H1 (cell line): ENCODE data around the gene GPS2. TPM values are rescaled to one million over a fixed set of nuclear protein-coding genes. Genes with fewer than 3 reads are reported as not detected.
A peak's percentile ranks its signal among the peaks of the same experiment; 100 is the strongest.

ENCODE experiments used
- CTCF ChIA-PET: fragments of 300-600 bp; sonication (Branson Sonifier 250); formaldehyde crosslinking; loops from one replicate; lab custom pipeline; 2021; ENCODE audit not compliant: partially characterized antibody; lab: Charles Lee
- POLR2A ChIA-PET: fragments of 300-600 bp; sonication (Branson Sonifier 250); formaldehyde crosslinking; loops from one replicate; lab custom pipeline; 2021; ENCODE audit warnings: inconsistent platforms; ENCODE audit not compliant: partially characterized antibody; lab: Charles Lee
- DNase-seq, 2 experiments: peaks; one replicate each; pipeline versions ENCODE4 v3.0.0 to v3.0.0-alpha.2; 2010 to 2022; ENCODE audit warnings: low spot score in 2 of 2, low read depth in 1 of 2, mixed read lengths in 1 of 2
- FAIRE-seq: peaks from 2 replicates; lab custom pipeline; 2011; peaks lifted over from hg19 to GRCh38; lab: Jason Lieb, UNC
- H2AFZ ChIP-seq: 2 replicates; pipeline ENCODE4 v1.8.1; 2012; ENCODE audit warnings: low read length, inconsistent platforms
- H2AK5ac ChIP-seq: 2 replicates; pipeline ENCODE4 v1.6.1; 2013; ENCODE audit warnings: low read depth, low read length
- H2BK120ac ChIP-seq: replicated peaks from 2 replicates; pipeline ENCODE3; 2013; ENCODE audit warnings: low read depth, low read length, inconsistent platforms
- H2BK12ac ChIP-seq: 2 replicates; pipeline ENCODE4 v1.6.1; 2013; ENCODE audit warnings: low read depth, low read length
- H2BK15ac ChIP-seq: 2 replicates; pipeline ENCODE4 v1.6.1; 2013; ENCODE audit warnings: low read length
- H2BK20ac ChIP-seq: 2 replicates; pipeline ENCODE4 v1.6.1; 2013; ENCODE audit warnings: low read length
- H2BK5ac ChIP-seq: 2 replicates; pipeline ENCODE4 v1.6.1; 2013; ENCODE audit warnings: low read depth, low read length
- H3K14ac ChIP-seq: 2 replicates; pipeline ENCODE4 v1.6.1; 2013; ENCODE audit warnings: inconsistent platforms; ENCODE audit not compliant: insufficient read length
- H3K18ac ChIP-seq: 2 replicates; pipeline ENCODE4 v1.6.1; 2013; ENCODE audit warnings: low read length; ENCODE audit errors: extremely low read depth
- H3K23ac ChIP-seq: 2 replicates; pipeline ENCODE4 v1.6.1; 2013; ENCODE audit warnings: inconsistent platforms; ENCODE audit not compliant: insufficient read length
- H3K23me2 ChIP-seq: 2 replicates; pipeline ENCODE4 v1.6.1; 2013; ENCODE audit warnings: low read depth, low read length
- H3K27ac ChIP-seq: 2 replicates; pipeline ENCODE4 v1.6.1; 2011; ENCODE audit warnings: low read depth, low read length, inconsistent platforms
- H3K27me3 ChIP-seq, 4 experiments: replicated peaks in 1 of 4; 1 replicate in 1 of 4; 2 replicates in 3 of 4; pipeline versions ENCODE4 v1.6.1 to v1.8.1; 2011 to 2013; ENCODE audit warnings: low read length in 3 of 4, mild to moderate bottlenecking in 3 of 4, inconsistent platforms in 2 of 4, mixed read lengths in 2 of 4, moderate library complexity in 1 of 4; ENCODE audit not compliant: control insufficient read depth in 3 of 4, insufficient read depth in 3 of 4; ENCODE audit errors: extremely low read depth in 1 of 4
- H3K36me3 ChIP-seq, 4 experiments: 2 replicates each; pipeline versions ENCODE4 v1.6.1 to v1.8.1; 2011 to 2013; ENCODE audit warnings: mild to moderate bottlenecking in 4 of 4, low read length in 3 of 4, moderate library complexity in 2 of 4, control low read depth in 1 of 4, inconsistent platforms in 1 of 4; ENCODE audit not compliant: insufficient read depth in 4 of 4, control insufficient read depth in 2 of 4
- H3K4ac ChIP-seq: replicated peaks from 2 replicates; pipeline ENCODE3; 2013; ENCODE audit warnings: low read length, low read depth, mixed read lengths, inconsistent platforms; ENCODE audit not compliant: insufficient read length
- H3K4me1 ChIP-seq, 4 experiments: replicated peaks in 1 of 4; 1 replicate in 1 of 4; 2 replicates in 3 of 4; pipeline versions ENCODE4 v1.6.1 to v1.8.1; 2011 to 2013; ENCODE audit warnings: low read length in 3 of 4, inconsistent platforms in 2 of 4, mixed read lengths in 1 of 4; ENCODE audit not compliant: insufficient read depth in 4 of 4, control insufficient read depth in 3 of 4
- H3K4me2 ChIP-seq, 2 experiments: 2 replicates each; pipeline versions ENCODE4 v1.6.1 to v1.8.1; 2011 to 2013; ENCODE audit warnings: low read depth in 2 of 2, low read length in 2 of 2, control low read depth in 1 of 2, inconsistent platforms in 1 of 2, mild to moderate bottlenecking in 1 of 2; ENCODE audit not compliant: insufficient read depth in 1 of 2
- H3K4me3 ChIP-seq, 4 experiments: fragments of 200-600, 300-600 bp in 1 of 4; sonication (generic), shearing (Covaris generic), sonication (Bioruptor Twin) in 1 of 4; 2 replicates each; pipeline versions ENCODE4 v1.5.1 to v1.8.1; 2011 to 2016; ENCODE audit warnings: low read length in 4 of 4, low read depth in 3 of 4, control low read depth in 2 of 4, inconsistent platforms in 2 of 4, mild to moderate bottlenecking in 2 of 4, mixed read lengths in 1 of 4, moderate library complexity in 1 of 4; ENCODE audit not compliant: insufficient read depth in 2 of 4; ENCODE audit errors: extremely low read depth in 1 of 4
- H3K56ac ChIP-seq: replicated peaks from 2 replicates; pipeline ENCODE3; 2013; ENCODE audit warnings: low read depth, mild to moderate bottlenecking, mixed read lengths, low read length, inconsistent platforms; ENCODE audit not compliant: insufficient read length
- H3K79me1 ChIP-seq: 2 replicates; pipeline ENCODE4 v1.6.1; 2013; ENCODE audit warnings: low read depth, low read length, control low read depth
- H3K79me2 ChIP-seq, 2 experiments: 2 replicates each; pipeline versions ENCODE4 v1.6.1 to v1.8.1; 2012 to 2013; ENCODE audit warnings: low read length in 2 of 2, mild to moderate bottlenecking in 2 of 2, inconsistent platforms in 1 of 2; ENCODE audit not compliant: insufficient read depth in 2 of 2, control insufficient read depth in 1 of 2
- H3K9ac ChIP-seq, 4 experiments: replicated peaks in 1 of 4; 1 replicate in 1 of 4; 2 replicates in 3 of 4; pipeline versions ENCODE4 v1.6.1 to v1.8.1; 2011 to 2013; ENCODE audit warnings: low read depth in 3 of 4, low read length in 3 of 4, control low read depth in 2 of 4, mild to moderate bottlenecking in 2 of 4, moderate library complexity in 2 of 4, inconsistent platforms in 1 of 4; ENCODE audit errors: extremely low read depth in 1 of 4
- H3K9me3 ChIP-seq, 2 experiments: 2 replicates each; pipeline versions ENCODE4 v1.6.1 to v1.8.1; 2012 to 2013; ENCODE audit warnings: mild to moderate bottlenecking in 2 of 2, moderate library complexity in 2 of 2, control low read depth in 1 of 2, inconsistent platforms in 1 of 2, low read depth in 1 of 2, low read length in 1 of 2, mixed read lengths in 1 of 2; ENCODE audit not compliant: insufficient read depth in 2 of 2
- H4K20me1 ChIP-seq, 2 experiments: replicated peaks in 1 of 2; 2 replicates each; pipeline versions ENCODE3 to v1.8.1; 2011 to 2013; ENCODE audit warnings: inconsistent platforms in 2 of 2, low read length in 2 of 2, mild to moderate bottlenecking in 1 of 2; ENCODE audit not compliant: insufficient read depth in 2 of 2, control insufficient read depth in 1 of 2
- H4K5ac ChIP-seq: 2 replicates; pipeline ENCODE4 v1.6.1; 2013; ENCODE audit warnings: low read length, low read depth, mixed read lengths, inconsistent platforms; ENCODE audit not compliant: insufficient read length
- H4K8ac ChIP-seq: 2 replicates; pipeline ENCODE4 v1.8.0; 2013; ENCODE audit warnings: mild to moderate bottlenecking, moderate library complexity, low read length, inconsistent platforms; ENCODE audit not compliant: insufficient read depth; ENCODE audit errors: extremely low read depth
- H4K91ac ChIP-seq: replicated peaks from 2 replicates; pipeline ENCODE3; 2013; ENCODE audit warnings: low read length, mixed read lengths, inconsistent platforms; ENCODE audit not compliant: insufficient read length
- FOSL1 ChIP-seq: IDR thresholded peaks from 2 replicates; pipeline ENCODE4 v1.6.1; 2011; ENCODE audit warnings: mild to moderate bottlenecking, low read depth, low read length, moderate library complexity; ENCODE audit not compliant: insufficient read depth
- KDM1A ChIP-seq: fragments of 200-600, 300-600 bp; sonication (generic); IDR thresholded peaks from 2 replicates; pipeline ENCODE4 v1.7.1; 2016; ENCODE audit warnings: mild to moderate bottlenecking, low read length, borderline replicate concordance
- KDM5A ChIP-seq: fragments of 200-600 bp; IDR thresholded peaks from 2 replicates; pipeline ENCODE4 v1.7.1; 2012; ENCODE audit warnings: mild to moderate bottlenecking, low read length, inconsistent platforms, mixed read lengths
- PHF8 ChIP-seq: fragments of 200-600 bp; sonication (generic); conservative IDR thresholded peaks from 2 replicates; pipeline ENCODE4 v1.7.1; 2012; ENCODE audit warnings: low read depth, mild to moderate bottlenecking, inconsistent platforms, low read length, moderate library complexity
- POLR2A ChIP-seq, 2 experiments: IDR thresholded peaks; 1 replicate in 1 of 2; 2 replicates in 1 of 2; pipeline ENCODE4 v1.6.1; 2011; ENCODE audit warnings: low read depth in 2 of 2, low read length in 2 of 2, mild to moderate bottlenecking in 2 of 2; ENCODE audit errors: control extremely low read depth in 1 of 2
- SIX5 ChIP-seq: IDR thresholded peaks from 2 replicates; pipeline ENCODE4 v1.6.1; 2011; ENCODE audit warnings: mild to moderate bottlenecking, low read depth, low read length
- SUZ12 ChIP-seq: fragments of 200-600 bp; sonication (generic); IDR thresholded peaks from 2 replicates; pipeline ENCODE4 v1.6.1; 2012; ENCODE audit warnings: mild to moderate bottlenecking, inconsistent platforms, low read length, moderate library complexity, mixed read lengths
- WGBS, 2 experiments: shearing (Covaris generic) in 1 of 2; methylation state at CpG; one replicate each; pipeline versions ENCODE4 v1.1.6 to v1.1.7; 2013 to 2015; ENCODE audit warnings: low lambda C conversion rate in 2 of 2, mixed read lengths in 2 of 2, inconsistent platforms in 1 of 2, low coverage in 1 of 2, missing lambda C conversion rate in 1 of 2; ENCODE audit not compliant: insufficient replicate concordance in 2 of 2, insufficient coverage in 1 of 2, insufficient read length in 1 of 2; ENCODE audit errors: extremely low coverage in 1 of 2, missing lambda C conversion rate in 1 of 2; 5-methylcytosine and 5-hydroxymethylcytosine counted together
- polyA plus RNA-seq, 7 experiments: library from polyadenylated mRNA; depleted of rRNA in 3 of 7; stranded (reverse) in 5 of 7; unstranded in 2 of 7; fragments of >200 nt in 5 of 7; fragments of 200-250 nt in 2 of 7; gene quantifications; 1 replicate in 5 of 7; 2 replicates in 1 of 7; 4 replicates in 1 of 7; pipeline versions ENCODE4 v1.2.1 to v1.2.3, GENCODE V29; 2011 to 2013; ENCODE audit warnings: missing spikeins in 2 of 7, mixed read lengths in 2 of 7
- total RNA-seq: library from RNA; stranded (reverse); fragmentation: NEBNext Ultra II Directional; extraction: Animal tissue kit (Norgen Biotek cat#: 25700); gene quantifications from 2 replicates; pipeline ENCODE4 v1.2.1, GENCODE V29; 2021

Gene GPS2
- total and polyA plus RNA-seq, 2 of the 8 experiments (the other 6 are each of a cell fraction or from before 2014, with no cell fraction given) = 67.0 to 152 TPM

DNA sequence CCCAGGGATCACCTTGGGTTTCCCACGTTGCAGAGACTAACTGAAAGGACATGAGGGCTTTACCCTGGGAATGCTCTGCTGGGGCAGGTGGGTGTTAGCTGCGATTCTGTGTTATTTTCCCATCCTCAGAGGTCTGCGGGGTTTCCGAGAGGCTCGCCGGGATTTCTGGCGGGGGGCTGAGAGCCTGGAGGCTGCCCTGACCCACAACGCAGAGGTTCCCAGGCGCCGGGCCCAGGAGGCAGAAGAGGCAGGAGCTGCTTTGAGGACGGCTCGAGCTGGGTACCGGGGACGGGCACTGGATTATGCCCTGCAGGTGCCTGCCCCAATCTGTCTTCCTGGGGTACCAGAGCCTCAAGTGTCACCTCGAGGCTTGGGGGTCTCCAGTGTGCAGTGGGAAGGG is 28.1 kb upstream of the GPS2 start:
- Histone ChIP-seq H2BK15ac (no peak overlapping the region), H3K4me3 (no peak overlapping the region), H3K4ac (no peak overlapping the region), H2AK5ac (no peak overlapping the region), H2BK20ac (no peak overlapping the region), H3K79me2 (no peaks in the 10 kb centered on the region), H3K27ac (no peak overlapping the region), H4K20me1 (no peaks in the 10 kb centered on the region), H3K36me3 (no peaks in the 10 kb centered on the region; a peak in 1 of 8 replicates), H3K23ac (no peak overlapping the region), H4K91ac (no peak overlapping the region), H4K5ac (no peak overlapping the region), H3K23me2 (no peaks in the 10 kb centered on the region), H4K8ac (peak overlapping the region; percentile 5; the same call in 1 of the 2 replicates), H3K9me3 (no peaks in the 10 kb centered on the region), H3K27me3 (no peaks in the 10 kb centered on the region), H3K79me1 (no peaks in the 10 kb centered on the region), H3K4me1 (no peaks in the 10 kb centered on the region), H3K9ac (no peak overlapping the region), H2BK12ac (no peak overlapping the region), H2AFZ (no peak overlapping the region), H3K56ac (no peak overlapping the region), H3K4me2 (no peak overlapping the region), H2BK5ac (no peak overlapping the region), H3K14ac (no peak overlapping the region), H3K18ac (no peak overlapping the region), H2BK120ac (no peak overlapping the region)
- POLR2A ChIA-PET = interaction anchor here (1.0 to 3.7 kb wide), 7 partner anchors 13 to 218 kb away, joined by 3 to 20 read pairs (median 3); partner anchors contain the start of gene NEURL4
- TF ChIP-seq SUZ12 (no peak), SIX5 (no peak), PHF8 (no peak), KDM1A (no peak), FOSL1 (no peak), POLR2A (IDR thresholded peaks at IDR 0.05; ENCODE audit: control extremely low read depth in 1 of 2, low read depth in 2 of 2, low read length in 2 of 2) (no peak), KDM5A (no peak)
- WGBS, 2 experiments = 94% methylated on average over 15 of the region's 15 CpGs; no CpG with 5 or more reads in 1 of the 2 experiments
- CTCF ChIA-PET = interaction anchor here (0.5 to 14.1 kb wide), 7 partner anchors 10 to 303 kb away, joined by 3 to 167 read pairs (median 3); partner anchors contain the start of genes NEURL4 and TMEM95
- no peak for DNase-seq
- no peak for FAIRE-seq
